ENCODE measurements around the gene SNX18. TPM values are rescaled to one million over a fixed set of nuclear protein-coding genes. Genes with fewer than 3 reads are reported as not detected.

SNX18 gene
- polyA plus RNA-seq, 1 of the 3 experiments (the other 2 are of a cell fraction) = 4.6 TPM

DNA sequence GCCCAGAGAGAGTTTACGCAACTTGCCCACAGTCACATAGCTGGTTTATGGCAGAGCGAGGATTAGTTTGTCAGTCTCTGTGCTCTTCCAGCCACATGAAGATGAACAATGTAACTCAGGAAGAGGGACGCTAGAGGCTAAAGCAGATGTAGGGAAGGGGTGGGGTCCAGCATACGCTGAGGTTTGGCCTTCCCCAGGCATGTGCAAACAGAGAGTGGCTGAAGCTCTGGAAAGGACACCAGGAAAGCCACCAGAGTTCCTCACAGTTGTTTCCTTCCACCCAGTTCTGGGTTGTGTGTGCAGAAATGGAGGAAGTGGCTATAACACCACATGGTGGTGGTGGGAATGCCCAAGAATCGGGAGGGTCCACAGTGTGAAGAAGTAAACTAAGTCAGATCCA, 60.0 kb downstream of the SNX18 start:
- no peak overlapping the region for H3K27ac ChIP-seq (ENCODE audit: low read depth in 2 of 2, low read length in 1 of 2)
- H2AFZ ChIP-seq (ENCODE audit: low read depth) = no peak overlapping the region
- H3K27me3 ChIP-seq (ENCODE audit: insufficient read depth) = no peaks in the 10 kb centered on the region; the same call in 1 of the 2 replicates
- 69% methylated on average over 5 of the region's 5 CpGs for whole genome bisulfite sequencing (ENCODE audit: low lambda C conversion rate)
- POLR2A ChIA-PET = no interaction called here
- CTCF ChIA-PET = interaction anchor here (1.0 to 1.2 kb wide), 2 partner anchors 61 to 290 kb away, joined by 3 to 4 read pairs; no protein-coding TSS in a partner anchor
- TF ChIP-seq CTCF (IDR thresholded peaks at IDR 0.05) = no peak
- no peak for TF ChIP-seq EZH2phosphoT487 (IDR thresholded peaks at IDR 0.05; ENCODE audit: borderline replicate concordance, low read depth)
- TF ChIP-seq CHD2 (IDR thresholded peaks at IDR 0.05; ENCODE audit: low read length, partially characterized antibody) = no peak
- TF ChIP-seq TEAD4 (IDR thresholded peaks at IDR 0.05; ENCODE audit: borderline replicate concordance, insufficient read depth) = no peak
- TF ChIP-seq, protein P1, sequence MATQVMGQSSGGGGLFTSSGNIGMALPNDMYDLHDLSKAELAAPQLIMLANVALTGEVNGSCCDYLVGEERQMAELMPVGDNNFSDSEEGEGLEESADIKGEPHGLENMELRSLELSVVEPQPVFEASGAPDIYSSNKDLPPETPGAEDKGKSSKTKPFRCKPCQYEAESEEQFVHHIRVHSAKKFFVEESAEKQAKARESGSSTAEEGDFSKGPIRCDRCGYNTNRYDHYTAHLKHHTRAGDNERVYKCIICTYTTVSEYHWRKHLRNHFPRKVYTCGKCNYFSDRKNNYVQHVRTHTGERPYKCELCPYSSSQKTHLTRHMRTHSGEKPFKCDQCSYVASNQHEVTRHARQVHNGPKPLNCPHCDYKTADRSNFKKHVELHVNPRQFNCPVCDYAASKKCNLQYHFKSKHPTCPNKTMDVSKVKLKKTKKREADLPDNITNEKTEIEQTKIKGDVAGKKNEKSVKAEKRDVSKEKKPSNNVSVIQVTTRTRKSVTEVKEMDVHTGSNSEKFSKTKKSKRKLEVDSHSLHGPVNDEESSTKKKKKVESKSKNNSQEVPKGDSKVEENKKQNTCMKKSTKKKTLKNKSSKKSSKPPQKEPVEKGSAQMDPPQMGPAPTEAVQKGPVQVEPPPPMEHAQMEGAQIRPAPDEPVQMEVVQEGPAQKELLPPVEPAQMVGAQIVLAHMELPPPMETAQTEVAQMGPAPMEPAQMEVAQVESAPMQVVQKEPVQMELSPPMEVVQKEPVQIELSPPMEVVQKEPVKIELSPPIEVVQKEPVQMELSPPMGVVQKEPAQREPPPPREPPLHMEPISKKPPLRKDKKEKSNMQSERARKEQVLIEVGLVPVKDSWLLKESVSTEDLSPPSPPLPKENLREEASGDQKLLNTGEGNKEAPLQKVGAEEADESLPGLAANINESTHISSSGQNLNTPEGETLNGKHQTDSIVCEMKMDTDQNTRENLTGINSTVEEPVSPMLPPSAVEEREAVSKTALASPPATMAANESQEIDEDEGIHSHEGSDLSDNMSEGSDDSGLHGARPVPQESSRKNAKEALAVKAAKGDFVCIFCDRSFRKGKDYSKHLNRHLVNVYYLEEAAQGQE (IDR thresholded peaks at IDR 0.05; ENCODE audit: low read depth, low read length) = no peak
- no peak for TF ChIP-seq YY1 (IDR thresholded peaks at IDR 0.05; ENCODE audit: low read depth)
- no peak for TF ChIP-seq NRF1 (IDR thresholded peaks at IDR 0.05; ENCODE audit: low read depth, low read length)
- TF ChIP-seq FOXJ3 (CRISPR knock-in tag; IDR thresholded peaks at IDR 0.05) = no peak
- TF ChIP-seq POLR2AphosphoS5 (IDR thresholded peaks at IDR 0.05; ENCODE audit: low read depth, low read length) = no peak
- TF ChIP-seq TCF12 (IDR thresholded peaks at IDR 0.05) = no peak
- no peak for TF ChIP-seq ELF1 (IDR thresholded peaks at IDR 0.05)
- TF ChIP-seq, protein P2, sequence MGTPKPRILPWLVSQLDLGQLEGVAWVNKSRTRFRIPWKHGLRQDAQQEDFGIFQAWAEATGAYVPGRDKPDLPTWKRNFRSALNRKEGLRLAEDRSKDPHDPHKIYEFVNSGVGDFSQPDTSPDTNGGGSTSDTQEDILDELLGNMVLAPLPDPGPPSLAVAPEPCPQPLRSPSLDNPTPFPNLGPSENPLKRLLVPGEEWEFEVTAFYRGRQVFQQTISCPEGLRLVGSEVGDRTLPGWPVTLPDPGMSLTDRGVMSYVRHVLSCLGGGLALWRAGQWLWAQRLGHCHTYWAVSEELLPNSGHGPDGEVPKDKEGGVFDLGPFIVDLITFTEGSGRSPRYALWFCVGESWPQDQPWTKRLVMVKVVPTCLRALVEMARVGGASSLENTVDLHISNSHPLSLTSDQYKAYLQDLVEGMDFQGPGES (IDR thresholded peaks at IDR 0.05; ENCODE audit: low read depth, low read length) = no peak
- H3K9me2 ChIP-seq = no peaks in the 10 kb centered on the region
- no peaks in the 10 kb centered on the region for H4K20me1 ChIP-seq (ENCODE audit: insufficient read depth)
- H3K4me2 ChIP-seq = no peak overlapping the region
- H3K36me3 ChIP-seq (replicated peaks in 1 of 2; ENCODE audit: control insufficient read depth in 1 of 2, insufficient read depth in 2 of 2, low read length in 1 of 2) = no peaks in the 10 kb centered on the region
- no peak overlapping the region for H3K9ac ChIP-seq
- no peaks in the 10 kb centered on the region for H3K9me3 ChIP-seq
- H3K4me3 ChIP-seq (ENCODE audit: low read depth in 2 of 2, low read length in 1 of 2) = no peak overlapping the region
- no peaks in the 10 kb centered on the region for H3F3A ChIP-seq (replicated peaks; ENCODE audit: insufficient read depth)
- H3K4me1 ChIP-seq (ENCODE audit: control insufficient read depth in 1 of 2, insufficient read depth in 2 of 2, low read depth in 1 of 2, low read length in 1 of 2) = no peaks in the 10 kb centered on the region
- no peaks in the 10 kb centered on the region for H3K79me2 ChIP-seq (ENCODE audit: insufficient read depth)
- no peak for DNase-seq
